ENCODE results near the gene CACNA2D3. TPM values are rescaled to one million over a fixed set of nuclear protein-coding genes. Genes with fewer than 3 reads are reported as not detected.

The CACNA2D3 gene
- polyA plus RNA-seq, 1 donor from 2014 or later: 26.2 TPM

- no peaks in the 10 kb centered on the region for H4K20me1 ChIP-seq (ENCODE audit: insufficient read depth)
- H3K36me3 ChIP-seq (ENCODE audit: insufficient read depth, low read length): no peaks in the 10 kb centered on the region
- TF ChIP-seq EP300 (conservative IDR thresholded peaks at IDR 0.05; ENCODE audit: poor library complexity, severe bottlenecking) (no peak), MXI1 (conservative IDR thresholded peaks at IDR 0.05; ENCODE audit: poor library complexity, severe bottlenecking) (no peak), RAD21 (conservative IDR thresholded peaks at IDR 0.05) (no peak), CTCF (IDR thresholded peaks at IDR 0.05; ENCODE audit: poor library complexity, severe bottlenecking) (no peak), POLR2AphosphoS5 (IDR thresholded peaks at IDR 0.05) (no peak), EZH2 (IDR thresholded peaks at IDR 0.05; ENCODE audit: borderline replicate concordance, insufficient read depth, low read length, poor library complexity, severe bottlenecking) (no peak), TAF1 (IDR thresholded peaks at IDR 0.05; ENCODE audit: low read depth) (no peak), SMC3 (conservative IDR thresholded peaks at IDR 0.05; ENCODE audit: poor library complexity) (no peak)
- TF ChIP-seq, protein P1, sequence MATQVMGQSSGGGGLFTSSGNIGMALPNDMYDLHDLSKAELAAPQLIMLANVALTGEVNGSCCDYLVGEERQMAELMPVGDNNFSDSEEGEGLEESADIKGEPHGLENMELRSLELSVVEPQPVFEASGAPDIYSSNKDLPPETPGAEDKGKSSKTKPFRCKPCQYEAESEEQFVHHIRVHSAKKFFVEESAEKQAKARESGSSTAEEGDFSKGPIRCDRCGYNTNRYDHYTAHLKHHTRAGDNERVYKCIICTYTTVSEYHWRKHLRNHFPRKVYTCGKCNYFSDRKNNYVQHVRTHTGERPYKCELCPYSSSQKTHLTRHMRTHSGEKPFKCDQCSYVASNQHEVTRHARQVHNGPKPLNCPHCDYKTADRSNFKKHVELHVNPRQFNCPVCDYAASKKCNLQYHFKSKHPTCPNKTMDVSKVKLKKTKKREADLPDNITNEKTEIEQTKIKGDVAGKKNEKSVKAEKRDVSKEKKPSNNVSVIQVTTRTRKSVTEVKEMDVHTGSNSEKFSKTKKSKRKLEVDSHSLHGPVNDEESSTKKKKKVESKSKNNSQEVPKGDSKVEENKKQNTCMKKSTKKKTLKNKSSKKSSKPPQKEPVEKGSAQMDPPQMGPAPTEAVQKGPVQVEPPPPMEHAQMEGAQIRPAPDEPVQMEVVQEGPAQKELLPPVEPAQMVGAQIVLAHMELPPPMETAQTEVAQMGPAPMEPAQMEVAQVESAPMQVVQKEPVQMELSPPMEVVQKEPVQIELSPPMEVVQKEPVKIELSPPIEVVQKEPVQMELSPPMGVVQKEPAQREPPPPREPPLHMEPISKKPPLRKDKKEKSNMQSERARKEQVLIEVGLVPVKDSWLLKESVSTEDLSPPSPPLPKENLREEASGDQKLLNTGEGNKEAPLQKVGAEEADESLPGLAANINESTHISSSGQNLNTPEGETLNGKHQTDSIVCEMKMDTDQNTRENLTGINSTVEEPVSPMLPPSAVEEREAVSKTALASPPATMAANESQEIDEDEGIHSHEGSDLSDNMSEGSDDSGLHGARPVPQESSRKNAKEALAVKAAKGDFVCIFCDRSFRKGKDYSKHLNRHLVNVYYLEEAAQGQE (IDR thresholded peaks at IDR 0.05; ENCODE audit: borderline replicate concordance): no peak
- H3K9me3 ChIP-seq (ENCODE audit: low read length): no peaks in the 10 kb centered on the region
- no peak overlapping the region for H2AFZ ChIP-seq (ENCODE audit: low read depth, low read length)
- no peak overlapping the region for H3K27ac ChIP-seq (ENCODE audit: low read length)
- no peak overlapping the region for H3K4me2 ChIP-seq (ENCODE audit: low read length)
- no peak overlapping the region for H3K4me3 ChIP-seq (ENCODE audit: low read length)
- no peaks in the 10 kb centered on the region for H3F3A ChIP-seq (ENCODE audit: insufficient read depth, low read length, poor library complexity, severe bottlenecking)
- H3K9me2 ChIP-seq (ENCODE audit: insufficient read depth, low read length): no peaks in the 10 kb centered on the region
- H3K79me2 ChIP-seq (replicated peaks; ENCODE audit: insufficient read depth, low read length): no peaks in the 10 kb centered on the region
- H3K9ac ChIP-seq (ENCODE audit: low read length): no peak overlapping the region
- H3K27me3 ChIP-seq (ENCODE audit: insufficient read depth, low read depth, low read length): no peaks in the 10 kb centered on the region
Measured at GRCh38 chr3:54536450-54536849, 414.1 kb downstream of the CACNA2D3 start.

- H3K79me2 ChIP-seq (replicated peaks; ENCODE audit: insufficient read depth, low read length): no peaks in the 10 kb centered on the region
- H2AFZ ChIP-seq (ENCODE audit: low read depth, low read length): no peak overlapping the region
- H3F3A ChIP-seq (ENCODE audit: insufficient read depth, low read length, poor library complexity, severe bottlenecking): no peaks in the 10 kb centered on the region
- H3K27ac ChIP-seq (ENCODE audit: low read length): no peak overlapping the region
- H3K4me3 ChIP-seq (ENCODE audit: low read length): no peak overlapping the region
- H3K4me2 ChIP-seq (ENCODE audit: low read length): no peak overlapping the region
- H3K9me3 ChIP-seq (ENCODE audit: low read length): no peaks in the 10 kb centered on the region
- no peaks in the 10 kb centered on the region for H3K27me3 ChIP-seq (ENCODE audit: insufficient read depth, low read depth, low read length)
- TF ChIP-seq MXI1 (conservative IDR thresholded peaks at IDR 0.05; ENCODE audit: poor library complexity, severe bottlenecking) (no peak), EZH2 (IDR thresholded peaks at IDR 0.05; ENCODE audit: borderline replicate concordance, insufficient read depth, low read length, poor library complexity, severe bottlenecking) (no peak), TAF1 (IDR thresholded peaks at IDR 0.05; ENCODE audit: low read depth) (no peak), CTCF (IDR thresholded peaks at IDR 0.05; ENCODE audit: poor library complexity, severe bottlenecking) (no peak), SMC3 (conservative IDR thresholded peaks at IDR 0.05; ENCODE audit: poor library complexity) (no peak), EP300 (conservative IDR thresholded peaks at IDR 0.05; ENCODE audit: poor library complexity, severe bottlenecking) (no peak), POLR2AphosphoS5 (IDR thresholded peaks at IDR 0.05) (no peak), RAD21 (conservative IDR thresholded peaks at IDR 0.05) (no peak)
- TF ChIP-seq, protein P1 (IDR thresholded peaks at IDR 0.05; ENCODE audit: borderline replicate concordance): no peak
- no peaks in the 10 kb centered on the region for H3K36me3 ChIP-seq (ENCODE audit: insufficient read depth, low read length)
- no peaks in the 10 kb centered on the region for H3K9me2 ChIP-seq (ENCODE audit: insufficient read depth, low read length)
- no peaks in the 10 kb centered on the region for H4K20me1 ChIP-seq (ENCODE audit: insufficient read depth)
- no peak overlapping the region for H3K9ac ChIP-seq (ENCODE audit: low read length)
Measured at GRCh38 chr3:54537506-54537905, 415.2 kb downstream of the CACNA2D3 start.

All from neural cell (in vitro differentiated cells).